ENCODE measurements around the gene PIM1.
"Not testable (repeated sequence)": the region's sequence is repeated elsewhere in the genome, so short reads cannot be mapped to it uniquely, and the experiment has no call there.

The PIM1 gene

DNA sequence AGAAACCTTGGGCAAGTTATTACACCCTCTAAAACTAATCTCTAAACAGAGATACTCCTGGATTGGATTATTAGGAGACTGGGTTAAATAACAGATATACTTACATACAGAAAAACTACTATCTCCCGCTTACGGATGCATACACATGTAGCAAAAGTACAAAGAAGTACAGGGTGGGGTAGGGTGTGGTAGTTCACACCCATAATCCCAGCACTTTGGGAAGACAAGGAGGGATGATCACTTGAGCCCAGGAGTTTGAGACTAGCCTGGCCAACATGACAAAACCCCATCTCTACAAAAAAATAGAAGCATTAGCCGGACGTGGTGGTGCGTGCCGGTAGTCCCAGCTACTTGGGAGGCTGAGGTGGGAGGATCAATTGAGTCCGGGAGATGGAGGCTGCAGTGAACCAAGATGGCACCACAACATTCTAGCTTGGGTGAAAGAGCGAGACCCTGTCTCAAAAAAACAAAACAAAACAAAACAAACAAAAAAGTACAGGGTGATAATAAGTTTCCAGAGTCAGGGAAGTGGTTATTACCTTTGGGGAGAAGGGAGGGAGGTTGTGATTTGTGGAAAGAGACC lies 8.1 kb downstream of the PIM1 start:
- Histone ChIP-seq H3K27ac (ENCODE audit: low read depth in 2 of 2, low read length in 2 of 2) (no peak overlapping the region), H3K4me1 (ENCODE audit: control insufficient read depth in 2 of 2, insufficient read depth in 2 of 2, low read length in 2 of 2) (peaks cover 4 to 19% of the 10 kb centered on the region in 2 donors), H3K4me3 (ENCODE audit: low read length in 2 of 2) (no peak overlapping the region), H3K27me3 (ENCODE audit: control insufficient read depth in 2 of 2, insufficient read depth in 2 of 2, low read length in 2 of 2) (no peaks in the 10 kb centered on the region), H3K9me3 (ENCODE audit: control insufficient read depth in 2 of 2, low read length in 2 of 2) (no peaks in the 10 kb centered on the region), H3K36me3 (ENCODE audit: control insufficient read depth in 2 of 2, insufficient read depth in 2 of 2, low read length in 2 of 2) (peaks cover 20 to 21% of the 10 kb centered on the region in 2 donors), H3K9ac (ENCODE audit: low read depth in 1 of 2, low read length in 2 of 2) (no peak overlapping the region)

DNA sequence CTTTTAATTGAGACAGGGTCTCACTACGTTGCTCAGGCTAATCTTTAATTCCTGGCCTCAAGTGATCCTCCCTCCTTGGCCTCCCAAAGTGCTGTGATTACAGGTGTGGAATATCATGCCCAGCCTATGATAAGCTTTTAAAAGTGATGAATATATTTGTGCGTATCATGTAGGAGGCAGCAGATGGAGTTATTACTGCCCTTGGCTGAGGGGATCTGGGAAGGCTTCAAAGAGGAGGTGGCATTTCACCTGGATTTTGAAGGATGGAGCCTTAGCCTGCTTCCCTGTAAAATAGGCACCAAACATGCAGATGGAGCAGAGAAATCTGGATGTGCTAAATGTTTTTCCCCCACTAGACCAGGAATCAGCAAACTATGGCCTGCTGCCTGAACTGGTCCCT lies 10.1 kb downstream of the PIM1 start:
- no peak overlapping the region for H3K4me3 ChIP-seq (ENCODE audit: low read length in 2 of 2)
- peaks cover under 1% of the 10 kb centered on the region in 2 donors for H3K36me3 ChIP-seq (ENCODE audit: control insufficient read depth in 2 of 2, insufficient read depth in 2 of 2, low read length in 2 of 2)
- peaks cover 4 to 6% of the 10 kb centered on the region in 2 donors for H3K4me1 ChIP-seq (ENCODE audit: control insufficient read depth in 2 of 2, insufficient read depth in 2 of 2, low read length in 2 of 2)
- no peaks in the 10 kb centered on the region for H3K9me3 ChIP-seq (ENCODE audit: control insufficient read depth in 2 of 2, low read length in 2 of 2)
- H3K9ac ChIP-seq (ENCODE audit: low read depth in 1 of 2, low read length in 2 of 2) = no peak overlapping the region
- H3K27ac ChIP-seq (ENCODE audit: low read depth in 2 of 2, low read length in 2 of 2) = no peak overlapping the region
- no peaks in the 10 kb centered on the region for H3K27me3 ChIP-seq (ENCODE audit: control insufficient read depth in 2 of 2, insufficient read depth in 2 of 2, low read length in 2 of 2)

DNA sequence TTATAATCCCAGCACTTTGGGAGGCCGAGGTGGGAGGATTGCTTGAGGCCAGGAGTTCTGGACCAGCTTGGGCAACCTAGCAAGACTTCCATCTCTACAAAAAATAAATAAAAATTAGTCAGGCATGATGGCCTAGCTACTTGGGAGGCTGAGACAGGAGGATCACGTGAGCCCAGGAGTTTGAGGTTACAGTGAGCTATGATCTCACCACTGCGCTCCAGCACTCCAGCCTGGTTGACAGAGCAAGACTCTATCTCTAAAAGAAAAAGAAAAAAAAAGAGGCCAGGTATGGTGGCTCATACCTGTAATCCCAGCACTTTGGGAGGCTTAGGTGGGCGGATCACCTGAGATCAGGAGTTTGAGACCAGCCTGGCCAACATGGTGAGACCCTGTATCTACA lies 10.7 kb downstream of the PIM1 start:
- not testable (repeated sequence) for H3K27me3 ChIP-seq (ENCODE audit: control insufficient read depth in 2 of 2, insufficient read depth in 2 of 2, low read length in 2 of 2); H3K9ac ChIP-seq (ENCODE audit: low read depth in 1 of 2, low read length in 2 of 2); H3K4me1 ChIP-seq (ENCODE audit: control insufficient read depth in 2 of 2, insufficient read depth in 2 of 2, low read length in 2 of 2); H3K36me3 ChIP-seq (ENCODE audit: control insufficient read depth in 2 of 2, insufficient read depth in 2 of 2, low read length in 2 of 2); H3K9me3 ChIP-seq (ENCODE audit: control insufficient read depth in 2 of 2, low read length in 2 of 2); H3K4me3 ChIP-seq (ENCODE audit: low read length in 2 of 2); H3K27ac ChIP-seq (ENCODE audit: low read depth in 2 of 2, low read length in 2 of 2)

DNA sequence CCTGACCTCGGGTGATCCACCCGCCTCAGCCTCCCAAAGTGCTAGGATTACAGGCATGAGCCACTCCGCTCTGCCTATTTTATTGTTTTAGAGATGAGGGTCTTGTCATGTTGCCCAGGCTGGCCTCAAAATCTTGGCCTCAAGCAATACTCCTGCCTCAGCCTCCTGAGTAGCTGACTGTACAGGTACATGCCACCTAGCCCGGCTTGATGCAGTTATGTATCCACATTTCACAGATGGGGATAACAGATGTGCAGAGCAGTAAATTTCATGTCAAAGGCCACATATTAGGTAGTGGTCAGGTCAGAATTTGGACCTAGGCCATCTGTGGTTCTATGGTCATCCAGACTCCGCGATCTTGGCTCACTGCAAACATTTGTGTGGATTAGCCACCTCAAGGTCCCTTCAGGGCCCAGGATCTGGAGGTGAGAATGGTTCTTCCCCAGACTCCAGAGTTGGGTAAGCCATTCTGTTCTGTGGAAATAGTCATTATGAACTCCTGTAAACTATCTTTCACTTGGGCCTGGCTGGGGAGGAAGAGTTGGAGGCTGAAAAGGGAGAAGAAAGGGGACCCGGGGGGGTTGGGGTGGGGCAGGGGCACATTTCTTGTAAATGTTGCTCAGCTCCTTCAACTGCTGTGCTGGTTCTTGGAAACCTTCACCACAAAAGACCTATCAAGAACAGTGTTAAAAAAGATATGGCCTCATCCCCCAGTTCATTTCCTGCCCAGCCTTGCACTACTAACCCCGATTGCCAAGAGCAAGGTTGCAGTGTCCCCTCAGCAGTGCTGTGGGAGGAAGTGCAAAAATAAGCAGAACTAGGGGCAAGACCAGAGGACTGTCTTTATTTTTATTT lies 13.0 kb downstream of the PIM1 start:
- Histone ChIP-seq H3K36me3 (ENCODE audit: control insufficient read depth in 2 of 2, insufficient read depth in 2 of 2, low read length in 2 of 2) (no peaks in the 10 kb centered on the region), H3K4me1 (ENCODE audit: control insufficient read depth in 2 of 2, insufficient read depth in 2 of 2, low read length in 2 of 2) (peaks cover 0 to 2% of the 10 kb centered on the region in 2 donors), H3K4me3 (ENCODE audit: low read length in 2 of 2) (no peak overlapping the region), H3K27ac (ENCODE audit: low read depth in 2 of 2, low read length in 2 of 2) (peak overlapping the region; percentile 18 to 64), H3K27me3 (ENCODE audit: control insufficient read depth in 2 of 2, insufficient read depth in 2 of 2, low read length in 2 of 2) (no peaks in the 10 kb centered on the region), H3K9me3 (ENCODE audit: control insufficient read depth in 2 of 2, low read length in 2 of 2) (no peaks in the 10 kb centered on the region), H3K9ac (ENCODE audit: low read depth in 1 of 2, low read length in 2 of 2) (no peak overlapping the region)

DNA sequence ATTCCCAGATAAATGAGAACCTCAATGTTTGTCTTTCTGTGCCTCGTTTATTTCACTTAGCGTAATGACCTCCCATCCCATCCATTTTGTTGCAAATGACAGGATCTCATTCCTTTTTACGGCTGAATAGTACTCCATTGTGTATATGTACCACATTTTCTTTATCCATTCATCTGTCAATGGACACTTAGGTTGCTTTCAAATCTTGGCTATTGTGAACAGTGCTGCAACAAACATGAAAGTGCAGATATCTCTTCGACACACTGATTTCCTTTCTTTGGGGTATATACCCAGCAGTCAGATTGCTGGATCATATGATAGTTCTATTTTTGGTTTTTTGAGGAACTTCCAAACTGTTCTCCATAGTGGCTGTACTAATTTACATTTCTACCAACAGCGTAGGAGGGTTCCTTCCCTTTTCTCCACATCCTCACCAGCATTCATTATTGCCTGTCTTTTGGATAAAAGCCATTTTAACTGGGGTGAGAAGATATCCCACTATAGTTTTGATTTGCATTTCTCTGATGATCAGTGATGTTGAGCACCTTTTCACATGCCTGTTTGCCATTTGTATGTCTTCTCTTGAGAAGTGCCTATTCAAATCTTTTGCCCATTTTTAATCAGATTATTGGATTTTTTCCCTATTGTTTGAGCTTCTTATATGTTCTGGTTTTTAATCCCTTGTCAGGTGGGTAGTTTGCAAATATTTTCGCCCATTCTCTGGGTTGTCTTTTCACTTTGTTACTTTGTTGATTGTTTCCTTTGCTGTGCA lies 16.2 kb downstream of the PIM1 start:
- H3K36me3 ChIP-seq (ENCODE audit: control insufficient read depth in 2 of 2, insufficient read depth in 2 of 2, low read length in 2 of 2); H3K9me3 ChIP-seq (ENCODE audit: control insufficient read depth in 2 of 2, low read length in 2 of 2); H3K27ac ChIP-seq (ENCODE audit: low read depth in 2 of 2, low read length in 2 of 2); H3K9ac ChIP-seq (ENCODE audit: low read depth in 1 of 2, low read length in 2 of 2); H3K4me1 ChIP-seq (ENCODE audit: control insufficient read depth in 2 of 2, insufficient read depth in 2 of 2, low read length in 2 of 2); H3K27me3 ChIP-seq (ENCODE audit: control insufficient read depth in 2 of 2, insufficient read depth in 2 of 2, low read length in 2 of 2); H3K4me3 ChIP-seq (ENCODE audit: low read length in 2 of 2): not testable (repeated sequence)

DNA sequence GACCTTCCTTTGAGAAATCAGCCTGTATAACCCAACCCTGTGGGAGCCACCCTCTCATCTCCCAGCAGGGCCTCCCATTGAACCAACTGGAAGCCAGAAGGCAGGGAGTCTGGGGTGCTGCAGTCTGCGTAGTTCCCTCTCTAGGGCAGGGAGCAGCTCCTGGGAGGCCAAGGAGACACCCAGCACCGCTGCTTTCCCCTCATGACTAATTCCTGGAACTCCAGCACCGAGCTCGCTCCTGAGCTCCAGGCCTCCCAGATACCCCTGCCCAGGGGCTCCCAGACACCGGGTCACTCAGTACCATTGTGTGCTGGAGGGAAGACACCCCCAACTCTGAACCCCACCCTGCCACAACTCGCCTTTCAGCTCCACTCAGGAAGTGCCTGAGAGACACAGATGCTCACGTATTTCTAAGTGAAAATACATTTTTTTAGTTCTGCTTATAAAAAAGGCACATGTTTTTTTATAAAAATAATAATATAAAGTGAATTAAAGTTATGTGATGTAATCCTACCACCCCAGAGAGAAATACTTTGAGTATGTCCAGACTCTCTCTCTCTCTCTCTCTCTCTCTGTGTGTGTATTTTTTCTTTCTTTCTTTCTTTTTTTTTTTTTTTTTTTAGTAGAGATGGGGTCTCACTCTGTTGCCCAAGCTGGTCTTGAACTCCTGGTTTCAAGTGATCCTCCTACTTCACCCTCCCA lies 17.5 kb downstream of the PIM1 start:
- no peak overlapping the region for H3K27ac ChIP-seq (ENCODE audit: low read depth in 2 of 2, low read length in 2 of 2)
- H3K4me1 ChIP-seq (ENCODE audit: control insufficient read depth in 2 of 2, insufficient read depth in 2 of 2, low read length in 2 of 2) = peaks cover 0 to 2% of the 10 kb centered on the region in 2 donors
- no peaks in the 10 kb centered on the region for H3K27me3 ChIP-seq (ENCODE audit: control insufficient read depth in 2 of 2, insufficient read depth in 2 of 2, low read length in 2 of 2)
- no peak overlapping the region for H3K9ac ChIP-seq (ENCODE audit: low read depth in 1 of 2, low read length in 2 of 2)
- H3K9me3 ChIP-seq (ENCODE audit: control insufficient read depth in 2 of 2, low read length in 2 of 2) = no peaks in the 10 kb centered on the region
- no peaks in the 10 kb centered on the region for H3K36me3 ChIP-seq (ENCODE audit: control insufficient read depth in 2 of 2, insufficient read depth in 2 of 2, low read length in 2 of 2)
- no peak overlapping the region for H3K4me3 ChIP-seq (ENCODE audit: low read length in 2 of 2)

DNA sequence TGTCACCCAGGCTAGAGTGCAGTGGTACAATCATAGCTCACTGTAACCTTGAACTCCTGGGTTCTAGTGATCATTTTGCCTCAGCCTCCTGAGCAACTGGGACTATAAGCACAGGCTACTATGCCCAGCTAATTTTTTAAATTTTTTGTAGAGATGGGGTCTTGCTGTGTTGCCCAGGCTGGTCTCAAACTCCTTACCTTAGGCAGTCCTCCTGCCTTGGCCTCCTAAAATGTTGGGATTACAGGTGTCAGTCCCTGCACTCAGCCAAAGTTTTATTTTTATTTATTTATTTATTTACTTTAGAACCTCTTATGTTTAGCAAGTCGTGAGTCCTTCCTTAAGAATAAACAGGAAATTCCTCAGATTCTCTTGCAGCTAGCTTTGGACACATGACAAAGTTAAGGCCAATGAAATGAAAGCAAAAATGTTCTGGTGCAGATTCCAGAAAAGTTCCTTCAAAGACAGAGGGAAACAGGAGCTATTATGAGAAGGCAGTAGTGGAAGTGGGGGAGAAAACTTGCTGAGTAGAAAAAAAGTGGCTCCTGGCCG lies 19.1 kb downstream of the PIM1 start:
- no peaks in the 10 kb centered on the region for H3K4me1 ChIP-seq (ENCODE audit: control insufficient read depth in 2 of 2, insufficient read depth in 2 of 2, low read length in 2 of 2)

DNA sequence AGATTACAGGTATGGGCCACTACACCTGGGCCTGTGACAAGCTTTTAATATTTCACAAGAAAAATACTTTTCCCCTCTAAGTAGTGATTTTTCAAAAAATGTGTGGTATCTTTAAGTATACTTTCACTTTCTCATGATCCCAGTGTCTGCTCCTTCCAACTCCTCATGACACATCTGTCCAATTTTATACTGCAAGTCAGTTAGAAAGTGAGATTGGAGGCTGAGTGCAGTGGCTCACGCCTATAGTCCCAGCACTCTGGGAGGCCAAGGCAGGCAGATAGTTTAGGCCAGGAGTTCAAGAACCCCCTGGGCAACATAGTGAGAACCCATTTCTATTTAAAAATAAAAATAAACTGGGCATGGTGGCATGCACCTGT lies 20.2 kb downstream of the PIM1 start:
- Histone ChIP-seq H3K9me3 (ENCODE audit: control insufficient read depth in 2 of 2, low read length in 2 of 2) (no peaks in the 10 kb centered on the region), H3K36me3 (ENCODE audit: control insufficient read depth in 2 of 2, insufficient read depth in 2 of 2, low read length in 2 of 2) (no peaks in the 10 kb centered on the region), H3K27me3 (ENCODE audit: control insufficient read depth in 2 of 2, insufficient read depth in 2 of 2, low read length in 2 of 2) (no peaks in the 10 kb centered on the region), H3K9ac (ENCODE audit: low read depth in 1 of 2, low read length in 2 of 2) (no peak overlapping the region), H3K27ac (ENCODE audit: low read depth in 2 of 2, low read length in 2 of 2) (no peak overlapping the region), H3K4me1 (ENCODE audit: control insufficient read depth in 2 of 2, insufficient read depth in 2 of 2, low read length in 2 of 2) (no peaks in the 10 kb centered on the region), H3K4me3 (ENCODE audit: low read length in 2 of 2) (no peak overlapping the region)

More for the DNA sequence above, 19.1 kb downstream of the PIM1 start:
- H3K27ac ChIP-seq (ENCODE audit: low read depth in 2 of 2, low read length in 2 of 2) = no peak overlapping the region
- no peaks in the 10 kb centered on the region for H3K36me3 ChIP-seq (ENCODE audit: control insufficient read depth in 2 of 2, insufficient read depth in 2 of 2, low read length in 2 of 2)
- no peak overlapping the region for H3K9ac ChIP-seq (ENCODE audit: low read depth in 1 of 2, low read length in 2 of 2)
- no peaks in the 10 kb centered on the region for H3K9me3 ChIP-seq (ENCODE audit: control insufficient read depth in 2 of 2, low read length in 2 of 2)
- no peaks in the 10 kb centered on the region for H3K27me3 ChIP-seq (ENCODE audit: control insufficient read depth in 2 of 2, insufficient read depth in 2 of 2, low read length in 2 of 2)
- H3K4me3 ChIP-seq (ENCODE audit: low read length in 2 of 2) = no peak overlapping the region

DNA sequence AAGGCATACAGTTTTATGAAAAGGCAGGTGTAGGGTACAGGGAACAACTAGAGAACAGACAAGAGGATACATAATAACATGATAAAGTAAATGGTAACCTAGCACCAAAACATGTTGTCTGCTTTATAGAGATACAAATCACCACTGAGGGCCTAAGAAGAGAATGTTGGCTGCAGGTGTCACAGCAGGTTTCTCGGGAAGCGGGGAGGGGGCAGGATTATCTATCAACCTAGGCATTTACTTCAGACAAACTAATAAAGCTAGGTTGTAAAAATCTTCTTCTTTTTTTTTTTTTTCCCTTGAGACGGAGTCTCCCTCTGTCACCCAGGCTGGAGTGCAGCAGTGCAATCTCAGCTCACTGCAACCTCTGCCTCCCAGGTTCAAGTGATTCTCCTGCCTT lies 22.7 kb downstream of the PIM1 start:
- Histone ChIP-seq H3K4me1 (ENCODE audit: control insufficient read depth in 2 of 2, insufficient read depth in 2 of 2, low read length in 2 of 2) (no peaks in the 10 kb centered on the region), H3K27me3 (ENCODE audit: control insufficient read depth in 2 of 2, insufficient read depth in 2 of 2, low read length in 2 of 2) (no peaks in the 10 kb centered on the region), H3K9me3 (ENCODE audit: control insufficient read depth in 2 of 2, low read length in 2 of 2) (no peaks in the 10 kb centered on the region), H3K27ac (ENCODE audit: low read depth in 2 of 2, low read length in 2 of 2) (no peak overlapping the region), H3K36me3 (ENCODE audit: control insufficient read depth in 2 of 2, insufficient read depth in 2 of 2, low read length in 2 of 2) (no peaks in the 10 kb centered on the region), H3K4me3 (ENCODE audit: low read length in 2 of 2) (no peak overlapping the region), H3K9ac (ENCODE audit: low read depth in 1 of 2, low read length in 2 of 2) (no peak overlapping the region)

Measured in mucosa of rectum (tissue), 2 donors.